SK-N-SH (cell line): ENCODE measurements around the gene PDE11A. TPM values are rescaled to one million over a fixed set of nuclear protein-coding genes. Genes with fewer than 3 reads are reported as not detected.

Source experiments
- CTCF ChIA-PET: fragments of 300-600, 350-600 bp; formaldehyde crosslinking; extraction: SDS; loops from one replicate; lab custom pipeline; 2021; lab: Yijun Ruan, JAX
- POLR2A ChIA-PET: fragments of 350-600 bp; sonication (Branson Sonifier 250); formaldehyde crosslinking; extraction: SDS; loops from one replicate; lab custom pipeline; 2020; ENCODE audit warnings: antibody characterized with exemption, inconsistent platforms; lab: Yijun Ruan, JAX
- DNase-seq: peaks from one replicate; pipeline ENCODE4 v3.0.0; 2012
- H2AFZ ChIP-seq: fragments of 200-600 bp; sonication (generic); 2 replicates; pipeline ENCODE4 v1.8.1; 2016; ENCODE audit warnings: antibody characterized with exemption, mild to moderate bottlenecking, low read depth
- H3F3A ChIP-seq: fragments of 200-600 bp; sonication (generic); replicated peaks from 2 replicates; pipeline ENCODE3; 2016; ENCODE audit warnings: antibody characterized with exemption, mild to moderate bottlenecking; ENCODE audit not compliant: insufficient read depth
- H3K27ac ChIP-seq, 2 experiments: fragments of 200-500 bp in 1 of 2; fragments of 200-600 bp in 1 of 2; sonication (Bioruptor generic) in 1 of 2; sonication (generic), shearing (Covaris generic) in 1 of 2; 2 replicates each; pipeline versions ENCODE4 v1.5.1 to v1.6.1; 2014 to 2016; ENCODE audit warnings: low read depth in 2 of 2, inconsistent platforms in 1 of 2, low read length in 1 of 2, mild to moderate bottlenecking in 1 of 2, mixed read lengths in 1 of 2
- H3K27me3 ChIP-seq: fragments of 200-600 bp; sonication (generic), shearing (Covaris generic); 2 replicates; pipeline ENCODE4 v1.6.1; 2016; ENCODE audit warnings: mixed run types; ENCODE audit not compliant: insufficient read depth
- H3K36me3 ChIP-seq, 2 experiments: fragments of 200-500 bp in 1 of 2; fragments of 200-600 bp in 1 of 2; sonication (Bioruptor generic) in 1 of 2; sonication (generic) in 1 of 2; replicated peaks in 1 of 2; 2 replicates each; pipeline versions ENCODE3 to v1.5.1; 2014 to 2016; ENCODE audit warnings: low read length in 1 of 2, mild to moderate bottlenecking in 1 of 2; ENCODE audit not compliant: insufficient read depth in 2 of 2, control insufficient read depth in 1 of 2
- H3K4me1 ChIP-seq, 2 experiments: fragments of 200-500 bp in 1 of 2; fragments of 200-600 bp in 1 of 2; sonication (Bioruptor generic) in 1 of 2; sonication (generic), shearing (Covaris generic) in 1 of 2; 2 replicates each; pipeline versions ENCODE4 v1.5.1 to v1.6.1; 2014 to 2016; ENCODE audit warnings: low read depth in 1 of 2, low read length in 1 of 2, mixed run types in 1 of 2; ENCODE audit not compliant: insufficient read depth in 2 of 2, control insufficient read depth in 1 of 2
- H3K4me2 ChIP-seq: fragments of 200-600 bp; sonication (generic), shearing (Covaris generic); 2 replicates; pipeline ENCODE4 v1.6.1; 2017; ENCODE audit warnings: mixed run types
- H3K4me3 ChIP-seq, 2 experiments: fragments of 200-500 bp in 1 of 2; fragments of 200-600 bp in 1 of 2; sonication (Bioruptor generic) in 1 of 2; sonication (generic), shearing (Covaris generic) in 1 of 2; 2 replicates each; pipeline versions ENCODE4 v1.5.1 to v1.8.1; 2014 to 2016; ENCODE audit warnings: low read depth in 2 of 2, inconsistent platforms in 1 of 2, low read length in 1 of 2, mild to moderate bottlenecking in 1 of 2, mixed read lengths in 1 of 2, moderate library complexity in 1 of 2
- H3K79me2 ChIP-seq: fragments of 200-600 bp; sonication (generic); 2 replicates; pipeline ENCODE4 v1.8.1; 2017; ENCODE audit warnings: mild to moderate bottlenecking; ENCODE audit not compliant: insufficient read depth
- H3K9ac ChIP-seq: fragments of 200-600 bp; sonication (generic); 2 replicates; pipeline ENCODE4 v1.6.1; 2017; ENCODE audit warnings: mixed run types
- H3K9me2 ChIP-seq: fragments of 200-600 bp; sonication (generic); 2 replicates; pipeline ENCODE4 v1.6.1; 2017; ENCODE audit warnings: mixed run types
- H3K9me3 ChIP-seq: fragments of 200-600 bp; sonication (generic); 2 replicates; pipeline ENCODE4 v1.6.1; 2017; ENCODE audit warnings: mixed run types, mild to moderate bottlenecking, moderate library complexity
- H4K20me1 ChIP-seq: fragments of 200-600 bp; sonication (generic); 2 replicates; pipeline ENCODE4 v1.6.1; 2017; ENCODE audit warnings: mild to moderate bottlenecking, mixed run types; ENCODE audit not compliant: insufficient read depth
- CHD2 ChIP-seq: fragments of 150-350 bp; IDR thresholded peaks from 2 replicates; pipeline ENCODE4 v1.6.1; 2018; ENCODE audit warnings: low read length; ENCODE audit not compliant: partially characterized antibody
- CTCF ChIP-seq: fragments of 200-600 bp; sonication (generic); IDR thresholded peaks from 2 replicates; pipeline ENCODE4 v1.6.1; 2017; ENCODE audit warnings: antibody characterized with exemption, mild to moderate bottlenecking, moderate library complexity
- ELF1 ChIP-seq: IDR thresholded peaks from 2 replicates; pipeline ENCODE4 v1.4.0; 2012
- EP300 ChIP-seq, 2 experiments: IDR thresholded peaks; 2 replicates each; pipeline versions ENCODE4 v1.4.0 to v1.6.1; 2012; ENCODE audit warnings: borderline replicate concordance in 1 of 2, low read depth in 1 of 2, low read length in 1 of 2
- EZH2phosphoT487 ChIP-seq: fragments of 200-600 bp; sonication (generic); IDR thresholded peaks from 2 replicates; pipeline ENCODE4 v1.6.1; 2017; ENCODE audit warnings: low read depth, mixed run types, mild to moderate bottlenecking, antibody characterized with exemption, moderate library complexity, borderline replicate concordance
- FOXJ3 ChIP-seq: sonication (generic); formaldehyde crosslinking; IDR thresholded peaks from 2 replicates; pipeline ENCODE4 v1.5.1; 2020; ENCODE audit warnings: mild to moderate bottlenecking, missing genetic modification reagents
- FOXM1 ChIP-seq: IDR thresholded peaks from 2 replicates; pipeline ENCODE4 v1.4.0; 2012; ENCODE audit warnings: low read depth, mild to moderate bottlenecking
- GABPA ChIP-seq: IDR thresholded peaks from 2 replicates; pipeline ENCODE4 v1.4.0; 2012; ENCODE audit warnings: low read depth, mild to moderate bottlenecking
- GATA2 ChIP-seq: sonication (generic); formaldehyde crosslinking; IDR thresholded peaks from 2 replicates; pipeline ENCODE4 v1.5.0; 2020; ENCODE audit warnings: mild to moderate bottlenecking, missing genetic modification reagents
- JUND ChIP-seq: IDR thresholded peaks from 2 replicates; pipeline ENCODE4 v1.4.0; 2012
- NFIC ChIP-seq: IDR thresholded peaks from 2 replicates; pipeline ENCODE4 v1.4.0; 2012; ENCODE audit warnings: borderline replicate concordance
- NRF1 ChIP-seq: IDR thresholded peaks from 2 replicates; pipeline ENCODE4 v1.6.1; 2012; ENCODE audit warnings: low read depth, mild to moderate bottlenecking, low read length
- RFX5 ChIP-seq: IDR thresholded peaks from 2 replicates; pipeline ENCODE4 v1.6.1; 2012; ENCODE audit warnings: mild to moderate bottlenecking, improper control_type of control experiment, low read length
- RXRA ChIP-seq: IDR thresholded peaks from 2 replicates; pipeline ENCODE4 v1.4.0; 2012; ENCODE audit warnings: low read depth, mild to moderate bottlenecking, borderline replicate concordance
- SIN3A ChIP-seq: IDR thresholded peaks from 2 replicates; pipeline ENCODE4 v1.6.1; 2012; ENCODE audit warnings: low read depth, mild to moderate bottlenecking, low read length, moderate library complexity, borderline replicate concordance
- TAF1 ChIP-seq: IDR thresholded peaks from 2 replicates; pipeline ENCODE4 v1.6.1; 2012; ENCODE audit warnings: low read depth, mild to moderate bottlenecking, low read length, moderate library complexity, borderline replicate concordance
- TEAD4 ChIP-seq: IDR thresholded peaks from 2 replicates; pipeline ENCODE4 v1.4.0; 2012; ENCODE audit warnings: mild to moderate bottlenecking, borderline replicate concordance; ENCODE audit not compliant: insufficient read depth
- YY1 ChIP-seq: IDR thresholded peaks from 2 replicates; pipeline ENCODE4 v1.4.0; 2012; ENCODE audit warnings: low read depth, mild to moderate bottlenecking
- WGBS: methylation state at CpG from one replicate; pipeline ENCODE4 v1.1.6; 2017; ENCODE audit warnings: low lambda C conversion rate; 5-methylcytosine and 5-hydroxymethylcytosine counted together
- polyA plus RNA-seq, 3 experiments: library from polyadenylated mRNA; depleted of rRNA; stranded (reverse); fragments of >200 nt; gene quantifications; 2 replicates each; pipeline ENCODE4 v1.2.3, GENCODE V29; 2012
- TF ChIP-seq, protein P1 (sequence below): IDR thresholded peaks from 2 replicates; pipeline ENCODE4 v1.4.0; 2012; ENCODE audit warnings: low read depth, borderline replicate concordance

PDE11A gene
- polyA plus RNA-seq, 1 of the 3 experiments (the other 2 are of a cell fraction), result 0.10 TPM

DNA sequence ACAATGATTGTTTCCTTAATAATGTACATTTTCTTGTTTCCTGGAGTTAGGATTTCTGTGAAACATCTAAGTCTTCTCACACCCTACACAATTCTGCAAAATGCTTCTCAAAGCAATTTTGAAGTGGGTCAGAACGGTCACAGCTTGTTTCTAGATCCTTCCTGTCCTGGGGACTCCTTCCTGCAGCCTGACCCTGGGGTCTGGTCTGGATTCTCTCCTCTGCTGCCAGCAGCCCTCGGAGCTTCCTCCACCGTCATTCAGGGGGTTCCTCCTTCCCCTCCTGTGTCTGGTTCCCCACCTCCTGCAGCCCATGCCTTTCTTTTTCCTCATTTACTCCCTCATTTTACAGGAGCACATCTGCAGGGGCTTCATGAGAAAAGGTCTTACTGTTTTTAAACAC, 357.9 kb downstream of the PDE11A start:
- no peak overlapping the region for H2AFZ ChIP-seq
- peaks cover 0 to 10% of the 10 kb centered on the region in 2 experiments; a peak in 1 of 4 replicates for H3K4me1 ChIP-seq
- no peaks in the 10 kb centered on the region for H3K9me3 ChIP-seq
- WGBS, result 39% methylated on average over 3 of the region's 3 CpGs
- H3K9ac ChIP-seq, result no peak overlapping the region
- no peak overlapping the region for H3K4me2 ChIP-seq
- H3K27ac ChIP-seq, result no peak overlapping the region
- H3K9me2 ChIP-seq, result no peaks in the 10 kb centered on the region
- no peaks in the 10 kb centered on the region for H4K20me1 ChIP-seq
- no peak for DNase-seq
- TF ChIP-seq FOXJ3 (no peak), CHD2 (no peak), GABPA (no peak), SIN3A (no peak), EP300 (IDR thresholded peaks at IDR 0.05; ENCODE audit: borderline replicate concordance in 1 of 2, low read depth in 1 of 2, low read length in 1 of 2) (no peak), RXRA (no peak), NRF1 (no peak), CTCF (no peak), YY1 (no peak), TAF1 (no peak), RFX5 (no peak), FOXM1 (no peak), JUND (no peak), ELF1 (no peak)
- TF ChIP-seq, protein P1, sequence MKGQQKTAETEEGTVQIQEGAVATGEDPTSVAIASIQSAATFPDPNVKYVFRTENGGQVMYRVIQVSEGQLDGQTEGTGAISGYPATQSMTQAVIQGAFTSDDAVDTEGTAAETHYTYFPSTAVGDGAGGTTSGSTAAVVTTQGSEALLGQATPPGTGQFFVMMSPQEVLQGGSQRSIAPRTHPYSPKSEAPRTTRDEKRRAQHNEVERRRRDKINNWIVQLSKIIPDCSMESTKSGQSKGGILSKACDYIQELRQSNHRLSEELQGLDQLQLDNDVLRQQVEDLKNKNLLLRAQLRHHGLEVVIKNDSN, result no peak
- POLR2A ChIA-PET, result no interaction called here
- H3F3A ChIP-seq, result no peaks in the 10 kb centered on the region
- CTCF ChIA-PET, result interaction anchor here (1.0 to 1.6 kb wide), 5 partner anchors 11 to 225 kb away, joined by 3 to 4 read pairs (median 4); no protein-coding TSS in a partner anchor
- no peaks in the 10 kb centered on the region for H3K79me2 ChIP-seq
- no peaks in the 10 kb centered on the region for H3K36me3 ChIP-seq
- H3K27me3 ChIP-seq, result no peaks in the 10 kb centered on the region
- no peak overlapping the region for H3K4me3 ChIP-seq

DNA sequence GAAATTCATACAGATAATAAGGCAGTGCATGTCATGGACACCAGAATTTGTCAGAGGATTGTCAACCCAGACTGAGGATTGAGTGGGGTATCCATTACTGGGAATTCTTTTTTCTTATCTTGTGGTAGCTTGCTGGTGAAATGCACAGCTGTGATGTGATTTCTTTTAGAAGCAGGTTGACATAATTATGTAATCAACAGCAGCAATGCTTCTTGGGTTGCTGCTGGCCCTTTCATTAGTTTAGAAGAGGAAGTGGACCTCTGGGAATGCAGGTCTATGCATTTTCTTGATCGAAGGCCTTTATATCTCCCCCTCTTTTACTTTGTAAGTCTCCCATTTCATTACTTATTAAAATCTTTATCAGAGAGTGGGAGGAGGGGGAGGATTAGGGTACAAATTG, 360.1 kb downstream of the PDE11A start:
- 42% methylated on average over 1 of the region's 1 CpG for WGBS
- ChIA-PET CTCF (interaction anchor here (1.9 kb wide), 1 partner anchor 12 kb away, joined by 8 read pairs; no protein-coding TSS in a partner anchor), POLR2A (no interaction called here)

More for the DNA sequence above, 360.1 kb downstream of the PDE11A start:
- H3K4me3 ChIP-seq, result no peak overlapping the region
- H3K9me2 ChIP-seq, result no peaks in the 10 kb centered on the region
- H3K79me2 ChIP-seq, result no peaks in the 10 kb centered on the region
- no peaks in the 10 kb centered on the region for H4K20me1 ChIP-seq
- peaks cover 0 to 21% of the 10 kb centered on the region in 2 experiments; a peak in 1 of 4 replicates for H3K4me1 ChIP-seq
- H3K9me3 ChIP-seq, result no peaks in the 10 kb centered on the region
- H3F3A ChIP-seq, result no peaks in the 10 kb centered on the region
- H2AFZ ChIP-seq, result no peak overlapping the region
- TF ChIP-seq TEAD4 (no peak), GABPA (no peak), GATA2 (CRISPR knock-in tag) (0 out of 2 replicates have a peak, but pooled peaks have one; percentile 8), EP300 (IDR thresholded peaks at IDR 0.05; ENCODE audit: borderline replicate concordance in 1 of 2, low read depth in 1 of 2, low read length in 1 of 2) (no peak), NFIC (no peak), EZH2phosphoT487 (no peak)
- TF ChIP-seq, all 33 proteins: peak for 1
- no peak for DNase-seq
- Histone ChIP-seq H3K4me2 (no peak overlapping the region), H3K27me3 (no peaks in the 10 kb centered on the region), H3K9ac (no peak overlapping the region), H3K27ac (no peak overlapping the region), H3K36me3 (no peaks in the 10 kb centered on the region)
